Loucy (cell line): ENCODE measurements around the gene TBC1D20.

ENCODE experiments used
- H2AFZ ChIP-seq: fragments of 200-600 bp; sonication (generic); 2 replicates; pipeline ENCODE4 v1.6.0; 2016; ENCODE audit warnings: antibody characterized with exemption, mild to moderate bottlenecking, low read length, moderate library complexity
- H3F3A ChIP-seq: fragments of 200-600 bp; 2 replicates; pipeline ENCODE4 v1.6.0; 2016; ENCODE audit warnings: antibody characterized with exemption, low read depth, mild to moderate bottlenecking
- H3K27me3 ChIP-seq: fragments of 200-600 bp; sonication (generic); 2 replicates; pipeline ENCODE4 v1.6.1; 2014; ENCODE audit warnings: low read length, mild to moderate bottlenecking; ENCODE audit not compliant: insufficient read depth, poor library complexity, severe bottlenecking
- H3K36me3 ChIP-seq: fragments of 200-600 bp; sonication (generic); 2 replicates; pipeline ENCODE4 v1.6.1; 2016; ENCODE audit warnings: low read length; ENCODE audit not compliant: insufficient read depth
- H3K4me1 ChIP-seq: fragments of 200-600 bp; sonication (generic); 2 replicates; pipeline ENCODE4 v1.5.1; 2014; ENCODE audit warnings: low read length, mild to moderate bottlenecking; ENCODE audit not compliant: insufficient read depth, poor library complexity, severe bottlenecking
- H3K4me2 ChIP-seq: fragments of 200-600 bp; sonication (generic); 2 replicates; pipeline ENCODE4 v1.6.0; 2014; ENCODE audit warnings: antibody characterized with exemption, low read length, low read depth, mild to moderate bottlenecking; ENCODE audit not compliant: poor library complexity, severe bottlenecking
- H3K4me3 ChIP-seq: fragments of 200-600 bp; sonication (generic); 2 replicates; pipeline ENCODE4 v1.5.1; 2014; ENCODE audit warnings: low read length, mild to moderate bottlenecking, mixed read lengths; ENCODE audit not compliant: poor library complexity, severe bottlenecking
- H3K79me2 ChIP-seq: fragments of 200-600 bp; sonication (generic); 2 replicates; pipeline ENCODE4 v1.6.1; 2014; ENCODE audit warnings: low read length; ENCODE audit not compliant: insufficient read depth
- H3K9ac ChIP-seq: fragments of 200-600 bp; sonication (generic); 2 replicates; pipeline ENCODE4 v1.6.0; 2014; ENCODE audit warnings: mild to moderate bottlenecking, low read depth, low read length, moderate library complexity; ENCODE audit not compliant: poor library complexity, severe bottlenecking
- H3K9me2 ChIP-seq: fragments of 200-600 bp; sonication (generic); replicated peaks from 2 replicates; pipeline ENCODE4 v1.6.1; 2016; ENCODE audit warnings: low read depth, low read length, mixed read lengths
- H3K9me3 ChIP-seq: fragments of 200-600 bp; sonication (generic); 2 replicates; pipeline ENCODE4 v1.6.1; 2014; ENCODE audit warnings: mild to moderate bottlenecking, antibody characterized with exemption, low read length, low read depth; ENCODE audit not compliant: insufficient read depth
- H4K20me1 ChIP-seq: fragments of 200-600 bp; sonication (generic); 2 replicates; pipeline ENCODE4 v1.6.0; 2014; ENCODE audit warnings: antibody characterized with exemption, low read length, mild to moderate bottlenecking; ENCODE audit not compliant: insufficient read depth, poor library complexity, severe bottlenecking
- CTCF ChIP-seq: fragments of 200-600 bp; sonication (generic); conservative IDR thresholded peaks from 2 replicates; pipeline ENCODE4 v1.5.1; 2014; ENCODE audit warnings: mild to moderate bottlenecking, antibody characterized with exemption, low read length
- EZH2phosphoT487 ChIP-seq: fragments of 200-600 bp; IDR thresholded peaks from 2 replicates; pipeline ENCODE4 v1.6.1; 2018; ENCODE audit warnings: antibody characterized with exemption, mild to moderate bottlenecking, moderate library complexity, borderline replicate concordance

The TBC1D20 gene

GRCh38 chr20:420721-421574 lies 41.4 kb downstream of the TBC1D20 start:
- Histone ChIP-seq H3K4me3 (no peak overlapping the region), H3K9ac (no peak overlapping the region), H3K9me3 (no peaks in the 10 kb centered on the region), H3K27me3 (no peaks in the 10 kb centered on the region), H3K4me2 (no peak overlapping the region), H3K9me2 (no peaks in the 10 kb centered on the region), H3K4me1 (peaks cover 4% of the 10 kb centered on the region), H2AFZ (no peak overlapping the region), H3F3A (no peaks in the 10 kb centered on the region), H3K79me2 (no peaks in the 10 kb centered on the region), H3K36me3 (peaks cover 4% of the 10 kb centered on the region; the same call in 1 of the 2 replicates), H4K20me1 (no peaks in the 10 kb centered on the region)
- no peak for TF ChIP-seq CTCF

GRCh38 chr20:420166-420620 lies 42.1 kb downstream of the TBC1D20 start:
- no peaks in the 10 kb centered on the region for H3K9me3 ChIP-seq
- TF ChIP-seq CTCF (no peak), EZH2phosphoT487 (no peak)
- H3K4me2 ChIP-seq: no peak overlapping the region
- no peaks in the 10 kb centered on the region for H4K20me1 ChIP-seq
- no peaks in the 10 kb centered on the region for H3K79me2 ChIP-seq
- no peak overlapping the region for H3K4me3 ChIP-seq
- no peaks in the 10 kb centered on the region for H3F3A ChIP-seq
- H3K4me1 ChIP-seq: peaks cover 9% of the 10 kb centered on the region
- no peaks in the 10 kb centered on the region for H3K9me2 ChIP-seq
- H3K9ac ChIP-seq: no peak overlapping the region
- H3K36me3 ChIP-seq: peaks cover 4% of the 10 kb centered on the region; the same call in 1 of the 2 replicates
- no peaks in the 10 kb centered on the region for H3K27me3 ChIP-seq
- H2AFZ ChIP-seq: no peak overlapping the region

GRCh38 chr20:419556-420165 lies 42.7 kb downstream of the TBC1D20 start:
- H3F3A ChIP-seq: no peaks in the 10 kb centered on the region
- TF ChIP-seq CTCF (no peak), EZH2phosphoT487 (no peak)
- no peak overlapping the region for H3K4me3 ChIP-seq
- H3K9ac ChIP-seq: no peak overlapping the region
- no peak overlapping the region for H2AFZ ChIP-seq
- H3K9me3 ChIP-seq: no peaks in the 10 kb centered on the region
- H3K79me2 ChIP-seq: no peaks in the 10 kb centered on the region
- H3K4me2 ChIP-seq: no peak overlapping the region
- H4K20me1 ChIP-seq: peaks cover 3% of the 10 kb centered on the region
- peaks cover 9% of the 10 kb centered on the region for H3K4me1 ChIP-seq
- peaks cover 4% of the 10 kb centered on the region; the same call in 1 of the 2 replicates for H3K36me3 ChIP-seq
- no peaks in the 10 kb centered on the region for H3K27me3 ChIP-seq
- no peaks in the 10 kb centered on the region for H3K9me2 ChIP-seq
